GM12874 (cell line): ENCODE measurements around the gene PGLYRP4.

Experiments
- CTCF ChIP-seq: IDR thresholded peaks from 2 replicates; pipeline ENCODE4 v1.5.1; 2011; ENCODE audit warnings: low read depth, mild to moderate bottlenecking, control low read depth, low read length, moderate library complexity; ENCODE audit not compliant: insufficient read depth

Gene PGLYRP4

GRCh38 chr1:153393926-153394325, 45.3 kb upstream of the PGLYRP4 start:
- TF ChIP-seq CTCF: no peak

GRCh38 chr1:153392822-153393221, 44.2 kb upstream of the PGLYRP4 start:
- TF ChIP-seq CTCF: no peak

GRCh38 chr1:153392258-153392657, 43.6 kb upstream of the PGLYRP4 start:
- no peak for TF ChIP-seq CTCF

- no peak for TF ChIP-seq CTCF
Observed at GRCh38 chr1:153390938-153391710, 42.5 kb upstream of the PGLYRP4 start, which contains the start of gene S100A8. TSS of gene S100A8 (minus strand) at chr1:153391073. CDS start at chr1:153390535, 538 bp downstream.

- no peak for TF ChIP-seq CTCF
Observed at GRCh38 chr1:153389973-153390879, 41.6 kb upstream of the PGLYRP4 start.

- TF ChIP-seq CTCF: no peak
Observed at GRCh38 chr1:153389401-153389800, 40.8 kb upstream of the PGLYRP4 start.

- TF ChIP-seq CTCF: no peak
Observed at GRCh38 chr1:153387785-153388184, 39.1 kb upstream of the PGLYRP4 start.
